ENCODE measurements around the gene MAST4. TPM values are rescaled to one million over a fixed set of nuclear protein-coding genes. Genes with fewer than 3 reads are reported as not detected.
"Not testable (repeated sequence)": the region's sequence is repeated elsewhere in the genome, so short reads cannot be mapped to it uniquely, and the experiment has no call there.

The MAST4 gene
- total and polyA plus RNA-seq, 7 experiments from 2014 or later: 11.3 to 39.0 (median 28.3) TPM

- no peak overlapping the region for H3K4me3 Mint-ChIP-seq
- no peaks in the 10 kb centered on the region for H3K27me3 Mint-ChIP-seq
- no peak overlapping the region for H3K27ac Mint-ChIP-seq
- H3K9me3 ChIP-seq (ENCODE audit: control insufficient read depth in 2 of 3, low read length in 3 of 3): no peaks in the 10 kb centered on the region
- POLR2A ChIA-PET: interaction anchor here (0.6 kb wide), 1 partner anchor 1571 kb away, joined by 5 read pairs; no protein-coding TSS in a partner anchor
- H3K4me1 Mint-ChIP-seq: no peaks in the 10 kb centered on the region
- peaks cover 0 to 18% (median 4%) of the 10 kb centered on the region in 3 experiments for H3K36me3 ChIP-seq (ENCODE audit: control insufficient read depth in 2 of 3, insufficient read depth in 3 of 3, low read length in 3 of 3)
- H3K4me1 ChIP-seq (ENCODE audit: control insufficient read depth in 2 of 2, insufficient read depth in 2 of 2, low read length in 2 of 2): no peaks in the 10 kb centered on the region
- DNase-seq (no peak), ATAC-seq (no peak)
- H3K9me3 Mint-ChIP-seq: no peaks in the 10 kb centered on the region
- H3K27ac ChIP-seq (ENCODE audit: low read depth, low read length): no peak overlapping the region
- peaks cover 19 to 67% (median 44%) of the 10 kb centered on the region in 5 donors for H3K36me3 Mint-ChIP-seq
- intact Hi-C loops (cut with micrococcal nuclease): no loop called here
- H3K27me3 ChIP-seq (ENCODE audit: control insufficient read depth in 2 of 2, insufficient read depth in 2 of 2, low read length in 2 of 2): no peaks in the 10 kb centered on the region
- CTCF ChIA-PET: no interaction called here
- no peak overlapping the region for H3K4me3 ChIP-seq (ENCODE audit: low read length)
Observed at GRCh38 chr5:67118050-67118620, 521.9 kb downstream of the MAST4 start.

- H3K36me3 ChIP-seq (ENCODE audit: control insufficient read depth in 2 of 3, insufficient read depth in 3 of 3, low read length in 3 of 3): peaks cover 0 to 21% (median 3%) of the 10 kb centered on the region in 3 experiments
- ChIA-PET POLR2A (no interaction called here), CTCF (no interaction called here)
- Mint-ChIP-seq H3K36me3 (peaks cover 21 to 69% (median 42%) of the 10 kb centered on the region in 5 donors), H3K4me1 (no peaks in the 10 kb centered on the region), H3K4me3 (no peak overlapping the region), H3K27me3 (no peaks in the 10 kb centered on the region), H3K27ac (peak overlapping the region in 2 of 9 donors; percentile 4 to 34), H3K9me3 (no peaks in the 10 kb centered on the region)
- no peaks in the 10 kb centered on the region for H3K4me1 ChIP-seq (ENCODE audit: control insufficient read depth in 2 of 2, insufficient read depth in 2 of 2, low read length in 2 of 2)
- no peaks in the 10 kb centered on the region for H3K27me3 ChIP-seq (ENCODE audit: control insufficient read depth in 2 of 2, insufficient read depth in 2 of 2, low read length in 2 of 2)
- H3K4me3 ChIP-seq (ENCODE audit: low read length): no peak overlapping the region
- no peaks in the 10 kb centered on the region for H3K9me3 ChIP-seq (ENCODE audit: control insufficient read depth in 2 of 3, low read length in 3 of 3)
- intact Hi-C loops (cut with micrococcal nuclease): no loop called here
- no peak for ATAC-seq
- no peak for DNase-seq
- H3K27ac ChIP-seq (ENCODE audit: low read depth, low read length): no peak overlapping the region
Observed at GRCh38 chr5:67119010-67119409, 522.8 kb downstream of the MAST4 start.

DNA sequence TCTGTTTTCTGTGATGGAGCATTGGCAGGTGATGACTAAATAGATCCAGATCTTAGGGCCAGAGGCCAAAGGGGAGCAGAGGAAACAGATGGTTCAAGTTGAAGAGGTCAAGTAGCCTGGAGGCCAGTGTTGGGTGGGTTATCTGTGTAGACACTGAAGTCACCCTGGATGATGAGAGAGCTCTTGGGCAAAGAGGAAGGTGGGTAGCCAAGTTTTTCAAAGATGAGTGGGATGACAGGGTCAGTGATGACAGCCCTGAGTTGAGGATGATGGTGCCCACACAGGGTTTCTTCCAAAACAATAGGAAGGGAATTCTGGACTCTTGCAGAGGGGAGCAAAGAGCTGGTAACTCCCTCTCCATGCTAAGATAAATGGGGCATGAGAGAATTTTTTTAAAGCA, 523.8 kb downstream of the MAST4 start:
- H3K4me1 Mint-ChIP-seq: no peaks in the 10 kb centered on the region
- no peaks in the 10 kb centered on the region for H3K9me3 Mint-ChIP-seq
- Histone ChIP-seq H3K9me3 (ENCODE audit: control insufficient read depth in 2 of 3, low read length in 3 of 3) (no peaks in the 10 kb centered on the region), H3K36me3 (ENCODE audit: control insufficient read depth in 2 of 3, insufficient read depth in 3 of 3, low read length in 3 of 3) (peaks cover 0 to 22% (median 0%) of the 10 kb centered on the region in 3 experiments), H3K27me3 (ENCODE audit: control insufficient read depth in 2 of 2, insufficient read depth in 2 of 2, low read length in 2 of 2) (no peaks in the 10 kb centered on the region), H3K4me3 (ENCODE audit: low read length) (no peak overlapping the region), H3K4me1 (ENCODE audit: control insufficient read depth in 2 of 2, insufficient read depth in 2 of 2, low read length in 2 of 2) (no peaks in the 10 kb centered on the region), H3K27ac (ENCODE audit: low read depth, low read length) (no peak overlapping the region)
- no peaks in the 10 kb centered on the region for H3K27me3 Mint-ChIP-seq
- no peak for ATAC-seq
- intact Hi-C loops (cut with micrococcal nuclease): no loop called here
- H3K36me3 Mint-ChIP-seq: peaks cover 23 to 75% (median 49%) of the 10 kb centered on the region in 5 donors
- H3K4me3 Mint-ChIP-seq: no peak overlapping the region
- peak overlapping the region in 3 of 9 donors; percentile 4 to 62 (median 8) for H3K27ac Mint-ChIP-seq
- DNase-seq: no peak
- CTCF ChIA-PET: interaction anchor here (0.8 kb wide), 1 partner anchor 132 kb away, joined by 3 read pairs; no protein-coding TSS in a partner anchor
- POLR2A ChIA-PET: no interaction called here

DNA sequence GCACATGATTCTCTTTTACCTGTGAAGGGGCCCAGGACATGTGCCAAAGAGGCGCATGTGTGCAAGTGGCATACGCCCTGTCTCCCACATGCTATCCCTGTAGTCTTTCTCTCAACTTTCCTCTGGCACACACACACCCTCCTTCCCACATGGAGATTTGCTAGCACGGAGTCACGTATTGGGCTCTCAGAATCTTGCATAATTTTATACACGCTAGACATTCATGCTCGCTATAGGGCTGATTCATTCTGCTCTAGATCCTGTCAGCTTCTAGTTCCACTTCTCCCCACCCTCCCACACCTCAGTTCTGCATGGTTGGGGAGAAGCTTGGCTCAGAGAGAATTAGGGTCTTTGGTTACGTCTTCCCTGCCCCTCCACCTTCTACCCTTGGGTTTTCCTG, 527.6 kb downstream of the MAST4 start:
- ATAC-seq (no peak), DNase-seq (no peak)
- peaks cover 21 to 88% (median 64%) of the 10 kb centered on the region in 5 donors for H3K36me3 Mint-ChIP-seq
- H3K27ac Mint-ChIP-seq: no peak overlapping the region
- no peak overlapping the region for H3K27ac ChIP-seq (ENCODE audit: low read depth, low read length)
- H3K27me3 Mint-ChIP-seq: no peaks in the 10 kb centered on the region
- intact Hi-C loops (cut with micrococcal nuclease): no loop called here
- peaks cover 0 to 5% (median 0%) of the 10 kb centered on the region in 11 donors for H3K9me3 Mint-ChIP-seq
- H3K4me3 ChIP-seq (ENCODE audit: low read length): no peak overlapping the region
- no peaks in the 10 kb centered on the region for H3K9me3 ChIP-seq (ENCODE audit: control insufficient read depth in 2 of 3, low read length in 3 of 3)
- peaks cover 0 to 19% (median 0%) of the 10 kb centered on the region in 3 experiments for H3K36me3 ChIP-seq (ENCODE audit: control insufficient read depth in 2 of 3, insufficient read depth in 3 of 3, low read length in 3 of 3)
- ChIA-PET POLR2A (no interaction called here), CTCF (no interaction called here)
- H3K4me1 ChIP-seq (ENCODE audit: control insufficient read depth in 2 of 2, insufficient read depth in 2 of 2, low read length in 2 of 2): no peaks in the 10 kb centered on the region
- peaks cover 0 to 9% (median 0%) of the 10 kb centered on the region in 7 donors for H3K4me1 Mint-ChIP-seq
- no peaks in the 10 kb centered on the region for H3K27me3 ChIP-seq (ENCODE audit: control insufficient read depth in 2 of 2, insufficient read depth in 2 of 2, low read length in 2 of 2)
- H3K4me3 Mint-ChIP-seq: no peak overlapping the region

- Mint-ChIP-seq H3K27ac (peak overlapping the region in 1 of 9 donors; percentile 2), H3K4me1 (peaks cover 0 to 9% (median 0%) of the 10 kb centered on the region in 7 donors), H3K36me3 (peaks cover 20 to 85% (median 59%) of the 10 kb centered on the region in 5 donors), H3K9me3 (peaks cover 0 to 5% (median 0%) of the 10 kb centered on the region in 11 donors), H3K4me3 (no peak overlapping the region), H3K27me3 (no peaks in the 10 kb centered on the region)
- Histone ChIP-seq H3K4me3 (ENCODE audit: low read length) (no peak overlapping the region), H3K9me3 (ENCODE audit: control insufficient read depth in 2 of 3, low read length in 3 of 3) (no peaks in the 10 kb centered on the region), H3K27ac (ENCODE audit: low read depth, low read length) (no peak overlapping the region), H3K4me1 (ENCODE audit: control insufficient read depth in 2 of 2, insufficient read depth in 2 of 2, low read length in 2 of 2) (no peaks in the 10 kb centered on the region), H3K36me3 (ENCODE audit: control insufficient read depth in 2 of 3, insufficient read depth in 3 of 3, low read length in 3 of 3) (peaks cover 0 to 23% (median 0%) of the 10 kb centered on the region in 3 experiments), H3K27me3 (ENCODE audit: control insufficient read depth in 2 of 2, insufficient read depth in 2 of 2, low read length in 2 of 2) (no peaks in the 10 kb centered on the region)
- no peak for ATAC-seq
- intact Hi-C loops (cut with micrococcal nuclease): no loop called here
- DNase-seq: no peak
- CTCF ChIA-PET: interaction anchor here (0.6 kb wide), 1 partner anchor 1533 kb away, joined by 4 read pairs; no protein-coding TSS in a partner anchor
- POLR2A ChIA-PET: no interaction called here
Observed at GRCh38 chr5:67124556-67124955, 528.4 kb downstream of the MAST4 start.

DNA sequence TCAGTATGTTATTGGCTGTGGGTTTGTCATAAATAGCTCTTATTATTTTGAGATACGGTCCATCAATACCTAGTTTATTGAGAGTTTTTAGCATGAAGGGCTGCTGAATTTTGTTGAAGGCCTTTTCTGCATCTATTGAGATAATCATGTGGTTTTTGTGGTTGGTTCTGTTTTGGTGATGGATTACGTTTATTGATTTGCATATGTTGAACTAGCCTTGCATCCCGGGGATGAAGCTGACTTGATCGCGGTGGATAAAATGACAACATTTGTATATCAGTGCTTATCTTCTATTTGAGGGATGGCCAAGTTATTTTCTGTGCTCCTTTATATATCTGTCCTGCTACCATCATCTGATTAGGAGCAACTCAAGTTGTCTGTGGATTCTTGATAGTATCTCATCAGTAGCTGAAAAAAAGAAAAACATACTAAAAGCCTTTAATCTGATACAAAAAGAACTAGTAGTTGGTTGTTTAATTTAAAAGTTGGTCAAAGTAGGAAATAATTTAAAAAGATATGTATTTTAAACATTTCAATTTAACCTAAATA, 531.2 kb downstream of the MAST4 start:
- H3K4me3 ChIP-seq (ENCODE audit: low read length); intact Hi-C loops (cut with micrococcal nuclease); POLR2A ChIA-PET; H3K27me3 Mint-ChIP-seq; H3K27ac Mint-ChIP-seq; H3K9me3 Mint-ChIP-seq; ATAC-seq; H3K9me3 ChIP-seq (ENCODE audit: control insufficient read depth in 2 of 3, low read length in 3 of 3); H3K4me1 Mint-ChIP-seq; H3K4me3 Mint-ChIP-seq; H3K4me1 ChIP-seq (ENCODE audit: control insufficient read depth in 2 of 2, insufficient read depth in 2 of 2, low read length in 2 of 2); H3K27me3 ChIP-seq (ENCODE audit: control insufficient read depth in 2 of 2, insufficient read depth in 2 of 2, low read length in 2 of 2); H3K27ac ChIP-seq (ENCODE audit: low read depth, low read length); DNase-seq: not testable (repeated sequence)
- peaks cover 15 to 87% (median 64%) of the 10 kb centered on the region in 5 donors for H3K36me3 Mint-ChIP-seq
- H3K36me3 ChIP-seq (ENCODE audit: control insufficient read depth in 2 of 3, insufficient read depth in 3 of 3, low read length in 3 of 3): peaks cover 0 to 30% (median 0%) of the 10 kb centered on the region in 3 experiments
- CTCF ChIA-PET: interaction anchor here (1.1 kb wide), 1 partner anchor 140 kb away, joined by 3 read pairs; no protein-coding TSS in a partner anchor

GRCh38 chr5:67129768-67130167, 533.6 kb downstream of the MAST4 start:
- POLR2A ChIA-PET: no interaction called here
- CTCF ChIA-PET: no interaction called here
- no peak for ATAC-seq

More at GRCh38 chr5:67129768-67130167, 533.6 kb downstream of the MAST4 start:
- H3K9me3 ChIP-seq (ENCODE audit: control insufficient read depth in 2 of 3, low read length in 3 of 3): no peaks in the 10 kb centered on the region
- Mint-ChIP-seq H3K4me3 (no peak overlapping the region), H3K27ac (no peak overlapping the region), H3K27me3 (no peaks in the 10 kb centered on the region), H3K36me3 (peaks cover 6 to 74% (median 57%) of the 10 kb centered on the region in 5 donors), H3K4me1 (peaks cover 0 to 9% (median 0%) of the 10 kb centered on the region in 7 donors), H3K9me3 (peaks cover 0 to 5% (median 0%) of the 10 kb centered on the region in 11 donors)
- no peak overlapping the region for H3K27ac ChIP-seq (ENCODE audit: low read depth, low read length)
- no peak for DNase-seq
- no peaks in the 10 kb centered on the region for H3K4me1 ChIP-seq (ENCODE audit: control insufficient read depth in 2 of 2, insufficient read depth in 2 of 2, low read length in 2 of 2)
- intact Hi-C loops (cut with micrococcal nuclease): no loop called here
- no peak overlapping the region for H3K4me3 ChIP-seq (ENCODE audit: low read length)
- H3K27me3 ChIP-seq (ENCODE audit: control insufficient read depth in 2 of 2, insufficient read depth in 2 of 2, low read length in 2 of 2): no peaks in the 10 kb centered on the region
- H3K36me3 ChIP-seq (ENCODE audit: control insufficient read depth in 2 of 3, insufficient read depth in 3 of 3, low read length in 3 of 3): peaks cover 0 to 24% (median 0%) of the 10 kb centered on the region in 3 experiments
